HG03571 (cell line): ENCODE data around the gene POMZP3.
"Not testable (repeated sequence)": the region's sequence is repeated elsewhere in the genome, so short reads cannot be mapped to it uniquely, and the experiment has no call there.

Experiments used
- ATAC-seq: cut with Tn5 transposase; IDR thresholded peaks from one replicate; pipeline ENCODE4 v1.9.1; 2021; ENCODE audit not compliant: unreplicated experiment

The POMZP3 gene

DNA sequence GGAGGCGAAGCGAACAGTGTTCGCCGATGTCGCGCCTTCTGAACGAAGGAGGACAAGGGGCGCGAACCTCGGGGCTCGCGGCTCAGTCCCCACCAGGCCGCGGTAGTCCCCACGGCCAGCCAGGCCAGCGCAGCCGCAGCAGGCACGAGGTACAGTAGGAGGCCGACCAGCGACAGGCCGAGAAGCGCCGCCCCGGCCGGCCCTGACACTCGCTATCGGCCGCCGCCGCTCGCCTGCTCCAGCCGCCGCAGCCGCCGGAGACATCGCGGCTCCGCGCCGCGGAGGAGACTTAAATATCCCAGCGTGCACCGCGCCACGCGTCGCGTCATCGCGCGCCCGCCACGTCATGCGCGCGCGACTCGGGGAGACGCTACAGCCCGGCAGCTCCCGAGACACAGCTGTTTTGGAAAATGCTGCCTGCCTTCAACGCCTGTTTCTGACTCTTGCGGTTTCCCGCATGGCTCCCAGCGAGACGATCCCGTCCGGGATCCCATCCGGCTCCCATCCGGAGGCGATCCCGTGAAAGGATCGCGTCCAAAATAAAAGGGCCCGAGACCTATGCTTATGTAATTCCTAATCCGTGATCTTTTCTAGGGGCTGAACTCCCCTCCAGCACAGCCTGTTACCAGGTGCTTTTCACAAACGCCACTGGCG, at the start of gene POMZP3:
TSS of gene POMZP3 (minus strand) at position 291 of the 654 bp plus-strand sequence. CDS start 1,215 bp downstream, outside the sequence.
- ATAC-seq, result peak; percentile 85

DNA sequence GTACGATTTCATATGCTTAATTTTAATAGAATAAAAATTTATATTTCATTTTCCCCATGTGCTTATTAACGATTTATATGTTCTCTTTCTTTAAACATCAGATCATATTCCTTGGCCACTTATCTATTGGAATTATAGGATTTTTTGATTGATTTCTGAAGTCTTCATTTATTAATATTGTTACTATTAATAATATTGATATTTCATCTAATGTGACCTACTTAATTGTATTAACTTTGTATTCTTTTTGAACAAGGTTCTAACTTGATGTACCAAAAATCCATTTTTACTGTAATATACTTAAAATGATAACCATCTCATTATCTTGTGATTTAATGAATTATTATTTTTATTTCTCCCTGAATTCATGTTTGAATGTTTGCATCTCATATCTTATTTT, 48.7 kb upstream of the POMZP3 start:
- not testable (repeated sequence) for ATAC-seq

DNA sequence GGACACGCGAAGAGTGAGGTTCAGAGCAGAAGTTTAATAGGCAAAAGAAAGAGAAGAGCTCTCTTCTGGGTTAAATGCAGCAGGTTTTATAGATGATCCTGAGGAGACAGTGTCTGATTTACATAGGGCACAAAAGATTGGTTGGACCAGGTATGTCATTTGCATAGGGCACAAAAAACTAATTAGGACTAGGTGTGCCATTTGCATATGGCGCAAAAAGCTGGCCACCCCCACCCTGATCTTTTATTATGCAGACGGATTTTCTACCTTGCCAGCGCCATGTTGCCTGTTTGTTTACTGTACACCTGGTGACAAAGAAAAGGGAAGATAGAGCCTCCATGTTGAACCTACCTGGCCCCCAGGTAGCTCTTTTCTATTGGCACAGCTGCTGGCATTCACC, 46.3 kb upstream of the POMZP3 start:
- ATAC-seq, result not testable (repeated sequence)

DNA sequence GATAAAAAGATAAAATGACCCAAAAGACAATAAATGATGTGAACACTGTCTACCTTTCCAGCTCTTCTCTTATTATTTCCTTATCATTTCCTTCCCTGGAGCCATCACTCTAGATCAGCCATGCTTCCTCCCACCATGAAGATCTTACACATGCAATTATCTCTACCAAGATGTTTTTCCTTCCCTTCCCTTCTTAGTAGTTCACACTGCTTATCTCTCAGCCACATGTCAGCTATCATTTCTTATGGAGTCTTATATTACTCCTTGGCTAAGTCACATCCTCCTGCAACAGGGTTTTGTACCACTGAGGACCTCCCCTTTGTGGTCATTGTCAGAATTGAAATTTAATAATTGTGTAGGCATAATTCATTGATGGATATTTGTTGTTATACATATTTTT, 32.1 kb upstream of the POMZP3 start:
- not testable (repeated sequence) for ATAC-seq

DNA sequence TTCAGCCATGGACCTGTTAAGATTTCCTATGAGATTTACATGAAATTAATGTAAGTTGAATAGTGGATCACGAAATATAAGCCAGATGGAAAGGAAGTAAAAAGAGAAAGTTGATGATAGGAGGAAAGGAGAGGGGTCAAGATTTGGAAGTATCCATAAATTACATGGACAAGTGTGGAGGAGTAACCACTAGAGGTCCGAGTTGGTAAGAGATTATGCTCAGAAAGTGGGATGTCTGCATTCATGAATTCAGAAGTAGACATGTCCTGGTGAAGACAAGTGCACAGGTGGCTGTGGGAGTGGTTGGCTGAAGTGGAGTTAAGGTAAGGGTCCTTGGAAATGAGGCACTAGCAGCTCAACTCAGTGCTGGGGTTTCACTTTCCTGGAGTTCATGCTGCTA, 29.3 kb upstream of the POMZP3 start:
- not testable (repeated sequence) for ATAC-seq

DNA sequence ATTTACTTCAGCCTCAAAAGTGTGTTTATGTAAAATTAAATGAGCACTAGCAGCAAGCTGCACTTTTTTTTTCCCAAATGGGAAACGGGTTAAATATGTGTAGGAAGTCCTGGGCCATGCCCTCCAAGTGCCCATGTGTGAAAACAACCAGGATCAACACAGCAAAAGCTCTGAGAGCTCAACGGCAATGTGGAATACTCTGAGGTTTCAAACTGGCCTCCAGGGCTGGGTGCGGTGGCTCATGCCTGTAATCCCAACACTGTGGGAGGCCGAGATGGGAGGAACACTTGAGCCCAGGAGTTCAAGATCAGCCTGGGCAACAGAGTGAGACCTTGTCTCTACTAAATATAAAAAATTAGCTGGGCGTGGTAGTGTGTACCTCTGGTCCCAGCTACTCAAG, 15.5 kb upstream of the POMZP3 start:
- not testable (repeated sequence) for ATAC-seq

DNA sequence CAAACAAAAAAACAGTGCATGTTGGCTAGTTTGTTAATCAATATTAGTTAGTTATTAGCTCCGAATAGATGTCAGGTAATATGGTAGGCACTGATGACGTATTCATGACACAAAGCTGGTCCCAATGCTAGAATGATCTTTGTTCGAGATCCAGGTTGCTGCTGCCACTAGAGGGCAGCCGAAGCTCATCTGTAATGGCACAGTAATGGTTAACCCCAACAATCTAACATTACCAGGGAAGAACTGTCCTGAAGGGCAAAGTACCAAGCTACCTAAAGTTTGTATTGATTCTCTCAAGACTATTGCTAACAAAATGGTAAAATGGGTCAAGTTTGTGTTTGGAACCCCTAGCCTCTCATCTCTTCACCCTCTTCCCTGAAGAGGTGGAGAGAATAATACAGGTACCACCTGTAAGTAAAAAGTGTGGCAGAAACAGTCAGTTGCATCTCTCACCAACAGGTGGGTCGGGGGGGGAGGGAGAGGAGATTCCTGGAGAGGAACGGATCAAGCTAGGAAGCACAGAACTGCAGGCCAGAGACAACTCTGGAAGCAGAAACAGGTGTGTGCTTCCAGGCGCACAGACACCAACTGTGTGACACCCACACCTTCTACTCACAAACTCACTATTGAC, 10.1 kb upstream of the POMZP3 start:
- peak; percentile 74 for ATAC-seq

DNA sequence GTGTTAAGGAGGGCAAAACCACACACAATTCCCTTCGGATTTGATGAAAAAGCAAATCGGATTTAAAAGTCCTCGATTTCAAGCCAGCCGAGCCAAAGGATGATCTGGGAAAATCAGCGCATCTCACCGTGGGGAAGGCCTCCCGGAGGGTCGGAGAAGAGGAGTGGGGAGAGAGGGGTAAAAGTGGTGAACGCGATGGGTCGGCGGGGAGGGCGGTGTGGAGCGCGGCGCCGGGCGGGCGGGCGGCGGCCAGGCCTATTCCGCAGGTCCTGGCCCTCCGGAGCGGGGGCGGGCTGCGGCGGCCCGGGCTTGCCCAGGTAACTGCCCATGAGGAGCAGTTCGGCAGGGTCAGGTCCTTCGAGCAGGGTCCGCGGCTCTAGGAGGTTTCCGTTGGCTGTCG, 498 bp downstream of the POMZP3 start:
- ATAC-seq, result peak; percentile 37

DNA sequence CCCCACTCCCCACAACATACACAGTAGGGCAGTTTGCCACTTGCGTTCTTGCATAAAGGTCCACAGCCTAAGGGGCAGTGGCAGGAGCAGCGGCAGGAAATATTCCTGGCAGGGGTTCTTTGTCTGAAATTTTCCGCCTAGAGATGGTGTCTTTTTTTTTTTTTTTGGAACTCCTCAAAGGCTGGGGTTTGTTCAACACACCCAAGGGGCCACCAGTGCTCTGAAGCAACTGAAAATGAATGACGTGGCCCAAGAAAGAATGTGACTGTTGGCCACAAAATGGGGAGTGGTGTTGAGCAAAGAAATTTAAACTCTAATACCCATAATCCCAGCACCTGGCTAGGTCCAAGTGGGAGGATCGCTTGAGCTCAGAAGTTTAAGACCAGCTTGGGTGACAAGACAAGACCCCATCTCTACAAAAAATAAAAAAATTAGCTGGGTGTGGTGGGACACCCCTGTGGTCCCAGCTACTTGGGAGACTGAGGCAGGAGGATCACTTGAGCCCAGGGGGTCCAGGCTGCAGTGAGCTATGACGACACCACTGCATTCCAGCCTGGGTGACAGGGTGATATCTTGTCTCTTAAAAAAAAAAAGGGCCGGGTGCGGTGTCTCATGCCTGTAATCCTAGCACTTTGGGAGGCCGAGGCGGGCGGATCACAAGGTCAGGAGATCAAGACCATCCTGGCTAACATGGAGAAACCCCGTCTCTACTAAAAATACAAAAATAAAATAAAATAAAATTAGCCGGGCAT, 7.5 kb downstream of the POMZP3 start:
- ATAC-seq, result not testable (repeated sequence)

DNA sequence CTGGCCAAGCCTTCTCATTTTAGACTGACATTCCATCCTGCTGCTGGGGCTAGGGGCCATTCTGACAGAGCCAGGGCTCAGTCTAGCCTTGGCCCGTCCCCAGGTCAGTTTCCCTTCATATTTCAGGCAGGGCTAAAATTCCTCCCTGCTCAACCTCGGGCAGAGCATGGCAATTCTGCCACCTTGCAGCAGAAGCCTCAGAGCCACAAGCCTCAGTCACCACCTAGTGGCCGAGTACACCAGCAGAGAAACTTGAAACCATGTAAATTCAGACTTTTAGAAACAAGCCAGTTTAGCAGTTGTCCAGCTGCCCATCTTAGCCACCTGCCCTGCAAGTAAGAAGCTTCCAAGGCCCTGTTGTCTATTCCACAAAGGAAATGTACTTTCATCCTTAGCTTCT, 13.3 kb downstream of the POMZP3 start:
- not testable (repeated sequence) for ATAC-seq

DNA sequence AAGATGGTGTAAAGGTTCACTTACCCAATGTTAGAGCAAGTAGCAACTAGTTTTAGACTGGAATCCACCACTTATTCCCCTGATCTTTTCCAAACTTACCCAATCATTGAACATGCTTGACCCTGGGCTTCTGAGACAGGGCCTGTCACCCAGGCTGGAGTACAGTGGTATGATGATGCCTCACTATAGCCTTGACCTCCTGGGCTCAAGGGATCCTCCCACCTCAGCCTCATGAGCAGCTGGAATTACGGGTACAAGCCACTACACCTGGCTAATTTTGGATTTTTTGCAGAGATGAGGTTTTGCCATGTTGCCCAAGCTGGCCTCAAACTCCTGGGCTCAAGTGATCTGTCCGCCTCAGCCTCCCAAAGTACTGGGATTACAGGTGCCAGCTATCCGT, 14.8 kb downstream of the POMZP3 start:
- not testable (repeated sequence) for ATAC-seq

DNA sequence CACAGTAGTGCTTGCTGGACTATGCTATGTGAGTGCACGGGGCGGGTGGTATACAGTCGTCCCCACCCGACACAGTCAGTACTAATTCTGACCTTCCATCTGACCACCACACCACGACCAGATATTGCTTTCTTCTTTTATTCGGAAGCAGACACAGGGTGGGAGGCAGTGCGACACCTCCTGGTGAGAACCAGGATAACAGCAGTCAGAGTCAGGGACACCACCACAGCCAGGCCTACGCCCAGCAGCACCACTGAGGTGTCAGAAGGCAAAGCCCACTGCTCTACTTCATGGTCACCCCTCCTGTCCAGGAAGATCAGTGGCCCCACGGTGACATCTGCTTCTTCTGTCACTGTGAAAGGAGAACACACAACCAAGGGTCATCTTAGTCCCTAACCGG, 17.2 kb downstream of the POMZP3 start:
- ATAC-seq, result not testable (repeated sequence)

DNA sequence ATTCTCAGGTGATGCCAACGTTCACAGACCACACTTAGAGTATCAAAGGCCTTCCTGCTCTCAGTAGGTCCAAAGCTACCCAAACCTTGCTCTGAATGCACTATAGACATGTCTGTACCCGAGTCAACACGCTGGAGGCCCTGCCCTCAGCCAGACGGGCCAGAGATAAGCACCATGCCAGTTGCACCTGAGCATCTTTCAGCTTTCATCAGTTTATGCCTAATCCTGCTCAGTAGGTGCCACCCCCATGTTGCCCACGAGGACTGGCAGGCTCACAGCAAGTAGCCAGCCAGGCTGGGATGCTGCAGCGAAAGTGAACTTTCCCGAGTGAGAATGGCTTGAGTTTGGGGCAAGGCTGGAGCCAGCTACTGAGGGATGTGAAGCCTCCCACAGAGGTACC, 18.6 kb downstream of the POMZP3 start:
- ATAC-seq, result not testable (repeated sequence)

DNA sequence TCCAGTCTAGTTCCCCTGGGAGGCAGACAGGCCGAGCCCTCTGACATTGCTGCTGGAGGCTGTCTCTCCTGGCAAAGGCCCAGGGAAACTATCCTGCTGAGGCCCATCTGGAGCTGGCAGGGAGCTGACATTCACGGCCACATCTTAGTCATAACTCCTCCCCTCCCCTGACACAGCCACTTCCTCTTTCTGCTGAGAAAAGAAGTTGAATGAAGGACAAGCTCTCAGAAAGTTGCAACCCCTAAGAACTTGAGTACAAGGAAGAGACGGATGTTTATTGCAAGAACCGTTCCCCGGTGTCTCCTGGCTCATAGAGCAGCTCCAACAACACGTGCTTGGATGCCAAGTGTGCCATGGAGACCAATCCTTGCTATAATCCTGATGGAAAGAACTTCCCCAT, 21.1 kb downstream of the POMZP3 start:
- peak; percentile 94 for ATAC-seq

DNA sequence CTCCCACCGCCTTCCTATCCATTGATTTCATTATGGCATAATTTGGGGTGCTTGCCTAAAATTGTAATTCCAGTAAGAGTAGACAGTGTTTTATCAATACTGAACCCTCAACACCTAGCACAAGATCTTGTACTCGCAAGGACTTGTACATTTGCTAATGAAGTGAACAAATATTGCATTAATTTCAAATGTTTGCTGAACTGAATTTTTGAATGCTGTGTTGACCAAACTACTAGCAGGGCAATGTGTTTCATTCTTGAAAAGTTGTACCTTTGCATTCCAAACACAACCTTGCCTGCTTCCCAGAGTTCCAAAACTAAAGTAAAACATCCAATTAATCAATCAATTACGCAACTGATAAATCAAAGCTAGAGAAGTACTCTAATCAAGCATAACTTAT, 26.4 kb downstream of the POMZP3 start:
- not testable (repeated sequence) for ATAC-seq

DNA sequence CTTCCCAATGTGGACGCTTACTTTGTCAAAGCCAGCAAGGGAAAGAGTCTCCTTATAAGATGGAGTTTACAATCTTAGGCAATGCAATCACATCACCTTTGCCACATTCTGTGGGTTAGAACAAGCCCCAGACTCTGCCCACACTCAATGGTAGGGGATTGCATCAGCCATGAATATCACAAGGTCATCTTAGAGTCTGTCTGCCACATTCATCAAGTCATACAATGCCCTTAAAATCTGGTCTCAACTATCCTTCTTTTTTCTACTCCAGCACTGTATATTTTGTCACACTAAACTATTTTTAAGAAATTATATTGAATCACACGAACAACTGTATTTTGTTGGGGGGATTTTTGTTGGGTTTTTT, 27.0 kb downstream of the POMZP3 start:
- not testable (repeated sequence) for ATAC-seq

DNA sequence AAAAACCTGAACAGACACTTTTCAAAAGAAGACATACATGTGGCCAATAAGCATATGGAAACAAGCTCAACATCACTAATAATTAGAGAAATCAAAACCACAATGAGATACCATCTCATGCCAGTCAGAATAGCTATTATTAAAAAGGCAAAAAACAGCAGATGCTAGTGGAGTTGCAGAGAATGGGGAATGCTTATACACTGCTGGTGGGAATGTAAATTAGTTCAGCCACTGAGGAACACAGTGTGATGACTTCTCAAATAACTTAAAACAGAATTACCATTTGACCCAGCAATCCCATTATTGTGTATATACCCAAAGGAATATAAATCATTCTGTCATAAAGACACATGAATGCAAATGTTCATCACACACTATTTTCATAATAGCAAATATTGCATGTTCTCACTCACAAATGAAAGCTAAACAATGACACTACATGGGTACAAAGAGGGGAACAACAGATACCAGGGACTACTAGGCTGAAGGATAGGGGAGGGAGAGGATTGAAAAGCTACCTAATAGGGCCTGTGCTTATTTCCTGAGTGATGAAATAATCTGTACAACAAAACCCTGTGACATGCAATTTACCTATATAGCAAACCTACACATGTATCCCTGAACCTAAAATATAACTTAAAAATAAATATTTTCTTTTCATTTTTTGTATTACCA, 28.4 kb downstream of the POMZP3 start:
- not testable (repeated sequence) for ATAC-seq

DNA sequence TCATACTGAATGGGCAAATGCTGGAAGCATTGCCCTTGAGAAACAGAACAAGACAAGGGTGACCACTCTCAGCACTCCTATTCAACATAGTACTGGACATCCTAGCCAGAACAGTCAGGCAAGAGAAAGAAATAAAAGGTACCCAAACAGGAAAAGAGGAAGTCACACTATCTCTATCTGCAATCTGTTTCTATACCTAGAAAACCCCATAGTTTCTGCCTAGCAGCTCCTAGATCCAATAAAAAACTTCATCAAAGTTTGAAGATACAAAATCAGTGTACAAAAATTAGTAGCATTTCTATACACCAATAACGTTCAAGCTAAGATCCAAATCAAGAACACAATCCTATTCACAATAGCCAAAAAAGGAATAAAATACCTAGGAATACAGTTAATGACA, 29.8 kb downstream of the POMZP3 start:
- not testable (repeated sequence) for ATAC-seq

DNA sequence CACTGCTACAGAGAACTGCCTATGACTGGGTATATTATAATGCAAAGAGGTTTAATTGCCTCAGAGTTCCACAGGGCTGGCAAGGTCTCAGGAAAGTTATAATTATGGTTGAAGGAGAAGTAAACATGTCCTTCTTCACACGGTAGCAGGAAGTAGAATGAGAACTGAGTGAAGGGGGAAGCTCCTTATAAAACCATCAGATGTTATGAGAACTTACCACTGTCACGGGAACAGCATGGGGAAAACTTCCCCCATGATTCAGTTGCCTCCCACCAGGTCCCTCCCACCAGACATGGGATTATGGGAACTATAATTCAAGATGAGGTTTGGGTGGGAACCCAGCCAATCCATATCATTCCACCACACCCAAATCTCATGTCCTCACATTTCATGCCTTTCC, 34.4 kb downstream of the POMZP3 start:
- ATAC-seq, result not testable (repeated sequence)

DNA sequence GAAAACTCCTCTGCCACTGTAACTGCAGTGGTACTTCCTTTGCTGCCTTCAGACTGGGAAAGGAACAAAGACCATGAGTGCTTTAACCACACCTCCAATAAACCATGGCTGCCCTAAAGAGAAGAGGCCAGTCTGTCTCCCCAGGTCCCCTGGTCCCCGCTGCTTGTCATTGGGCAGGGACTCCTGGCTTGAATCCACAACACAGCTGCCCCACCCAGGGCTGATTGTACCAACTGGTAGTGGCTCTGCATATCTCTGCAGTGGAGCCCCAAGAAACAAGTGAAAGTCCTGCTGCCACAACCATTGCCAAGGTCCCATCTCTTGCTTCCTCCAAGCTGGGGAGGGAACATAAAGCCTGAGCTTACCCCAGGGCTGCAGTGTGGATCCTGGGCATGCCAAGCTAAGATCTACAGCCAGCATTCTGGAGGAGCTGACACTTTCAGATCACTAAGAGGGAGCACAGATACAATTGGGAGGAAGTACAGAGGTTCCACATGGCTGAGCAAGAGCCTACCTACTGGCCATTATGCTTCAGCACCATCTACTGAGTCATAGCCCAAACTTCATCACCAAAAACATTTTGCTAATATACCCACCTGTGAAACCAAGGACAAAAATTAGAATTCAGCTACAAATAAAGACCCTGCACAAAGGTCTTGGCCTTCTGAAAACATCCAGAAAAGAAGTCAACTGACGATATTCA, 35.3 kb downstream of the POMZP3 start:
- ATAC-seq, result peak; percentile 85

DNA sequence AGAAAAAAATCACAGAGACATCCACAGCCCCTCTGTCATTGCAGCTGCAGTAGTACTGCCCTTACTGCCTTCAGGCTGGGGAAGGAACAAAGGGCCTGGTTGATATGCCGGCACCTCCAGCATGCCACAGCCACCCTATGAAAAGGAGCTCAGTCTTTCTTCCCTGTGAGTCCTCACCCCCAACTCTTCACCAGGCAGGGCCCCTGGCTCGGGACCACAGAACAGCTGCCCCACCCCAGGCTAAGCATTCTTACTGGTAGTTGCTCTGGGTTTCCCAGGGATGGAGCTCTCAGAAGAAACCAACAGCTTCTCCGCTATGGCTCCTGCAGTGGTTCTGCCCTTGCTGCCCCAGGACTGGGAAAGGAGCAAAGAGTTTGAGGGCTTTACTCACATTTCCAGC, 36.0 kb downstream of the POMZP3 start:
- ATAC-seq, result not testable (repeated sequence)
